Inferior parietal cortex (tissue), 1 donor: Measurements from ENCODE around the gene METTL5.
"Not testable (repeated sequence)": the region's sequence is repeated elsewhere in the genome, so short reads cannot be mapped to it uniquely, and the experiment has no call there.

Source experiments
- DNase-seq: peaks from one replicate; pipeline ENCODE4 v3.0.0-alpha.2; 2016; ENCODE audit errors: extremely low spot score

Gene METTL5

DNA sequence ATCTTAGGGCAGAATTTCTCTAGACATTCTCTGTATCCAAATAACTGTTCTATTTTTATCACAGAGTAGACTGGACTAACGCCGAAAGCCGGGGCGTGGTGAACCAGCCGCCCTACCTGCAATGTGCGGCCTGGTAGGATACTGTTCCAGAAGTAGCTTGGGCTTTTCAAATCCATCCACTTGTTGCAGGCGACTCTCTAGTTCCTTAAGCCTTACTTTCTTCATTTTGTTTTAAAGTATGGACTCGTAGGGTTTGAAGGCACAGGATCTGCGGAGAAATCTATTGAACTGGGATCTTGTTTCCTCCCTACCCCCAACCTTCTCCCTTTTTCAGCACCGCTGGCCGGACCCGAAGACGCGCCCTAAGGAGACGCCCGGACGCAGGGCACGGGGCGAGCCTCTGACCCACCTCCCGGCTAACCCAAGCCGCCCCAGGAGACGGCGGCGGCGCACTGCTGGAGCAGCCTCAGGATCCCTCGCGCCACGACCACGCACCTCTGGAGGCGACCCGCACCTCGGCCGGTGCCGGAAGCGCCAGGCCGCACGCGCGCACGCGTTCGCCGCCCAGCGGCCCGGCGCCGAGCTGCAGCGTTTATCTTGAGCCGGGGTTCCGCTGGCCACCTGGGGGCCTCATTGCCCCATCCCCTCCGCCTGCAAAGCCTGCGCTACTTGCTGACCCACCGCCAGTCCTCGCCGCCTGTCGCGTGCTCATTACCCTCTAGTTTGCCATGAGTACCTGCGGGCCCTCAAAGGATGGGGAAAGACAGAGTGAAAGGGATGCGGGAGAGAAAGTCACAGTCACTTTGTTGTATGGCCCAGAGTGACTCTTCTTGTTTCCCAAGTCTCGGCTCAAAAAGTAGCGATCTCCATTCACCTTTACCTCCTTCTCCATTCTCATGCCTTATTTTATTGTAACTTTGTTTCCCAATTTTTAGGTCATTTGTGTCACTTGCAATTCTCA, at the start of gene METTL5:
TSS of gene METTL5 (minus strand) at position 533 of the 961 bp plus-strand sequence. CDS start at position 225, 308 bp downstream.
- DNase-seq = peak; percentile 83

DNA sequence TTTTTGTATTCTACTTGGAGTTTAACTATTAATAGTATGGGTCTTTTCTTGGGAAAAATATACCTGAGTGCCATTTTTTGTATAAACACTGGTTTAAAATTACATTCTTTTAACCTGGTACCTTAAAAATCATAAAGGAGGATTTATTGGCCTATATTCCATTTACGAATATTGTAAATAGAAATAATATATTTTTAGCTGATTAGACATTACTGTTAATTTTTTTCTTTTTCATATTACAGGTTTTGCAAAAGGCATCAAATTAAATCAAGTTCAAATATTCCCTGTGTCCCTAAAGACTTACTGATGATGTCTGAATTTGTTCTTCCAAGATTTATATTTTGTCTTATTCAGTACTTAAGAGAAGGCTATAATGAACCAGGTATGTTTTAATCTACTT, 47.3 kb upstream of the METTL5 start:
- DNase-seq = no peak

DNA sequence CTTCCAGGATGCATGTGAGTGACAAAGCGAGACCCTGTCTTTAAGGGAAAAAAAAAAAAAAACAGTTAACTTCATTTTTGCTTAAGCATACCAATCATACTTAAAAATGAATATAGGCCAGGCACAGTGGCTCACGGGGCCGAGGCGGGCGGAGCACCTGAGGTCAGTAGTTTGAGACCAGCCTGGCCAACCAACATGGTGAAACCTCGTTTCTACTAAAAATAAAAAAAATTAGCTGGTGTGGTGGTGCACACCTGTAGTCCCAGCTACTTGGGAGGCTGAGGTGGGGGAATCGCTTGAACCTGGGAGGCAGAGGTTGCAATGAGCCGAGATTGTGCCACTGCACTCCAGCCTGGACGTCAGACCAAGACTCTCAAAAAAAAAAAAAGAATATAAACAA, 46.7 kb upstream of the METTL5 start:
- DNase-seq = not testable (repeated sequence)

DNA sequence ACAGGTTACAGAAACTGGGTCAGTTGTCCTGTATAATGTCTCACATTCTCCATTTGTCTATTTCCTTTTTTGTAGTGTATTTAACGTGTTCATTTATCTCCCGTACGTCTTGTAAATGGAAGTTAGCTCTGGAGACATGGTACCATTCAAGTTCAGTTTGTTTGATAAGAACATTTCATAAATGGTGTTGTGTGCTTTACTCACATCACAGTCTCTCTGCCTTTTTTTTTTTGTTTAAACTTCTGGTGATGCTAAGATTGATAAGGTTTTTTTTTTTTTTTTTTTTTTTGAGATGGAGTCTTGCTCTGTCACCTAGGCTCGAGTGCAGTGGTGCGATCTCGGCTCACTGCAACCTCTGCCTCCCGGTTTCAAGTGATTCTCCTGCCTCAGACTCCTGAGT, 44.2 kb upstream of the METTL5 start:
- DNase-seq = no peak

DNA sequence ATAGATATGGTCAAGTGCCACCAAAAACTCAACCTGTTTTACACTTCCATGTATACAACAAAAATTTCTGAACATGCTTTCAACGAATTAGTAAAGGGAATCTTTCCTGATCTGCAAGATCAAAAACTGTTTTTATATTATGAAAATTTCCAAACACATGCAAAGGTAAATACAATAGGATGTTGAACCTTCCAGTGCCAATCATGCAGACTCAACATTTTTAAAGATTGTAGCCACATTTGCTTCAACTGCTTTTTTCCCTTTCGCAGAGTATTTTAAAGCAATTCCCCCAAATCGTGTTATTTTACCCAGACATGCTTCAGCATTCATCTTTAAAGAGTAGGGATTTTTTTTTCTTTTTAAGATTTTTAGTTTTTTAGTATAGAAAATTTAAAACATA, 42.9 kb upstream of the METTL5 start:
- DNase-seq = no peak

DNA sequence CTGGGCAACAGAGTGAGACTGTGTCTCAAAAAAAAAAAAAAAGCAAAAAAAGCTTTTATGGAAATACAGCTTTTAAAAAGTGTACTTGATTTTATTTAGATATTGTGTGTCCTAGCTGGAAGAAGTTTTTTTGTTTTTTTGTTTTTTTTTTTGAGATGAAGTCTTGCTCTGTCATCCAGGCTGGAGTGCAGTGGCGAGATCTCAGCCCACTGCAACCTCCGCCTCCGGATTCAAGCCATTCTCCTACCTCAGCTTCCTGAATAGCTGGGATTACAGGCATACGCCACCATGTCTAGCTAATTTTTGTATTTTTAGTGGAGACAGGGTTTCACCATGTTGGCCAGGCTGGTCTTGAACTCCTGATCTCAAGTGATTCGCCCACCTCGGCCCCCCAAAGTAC, 41.5 kb upstream of the METTL5 start:
- not testable (repeated sequence) for DNase-seq

DNA sequence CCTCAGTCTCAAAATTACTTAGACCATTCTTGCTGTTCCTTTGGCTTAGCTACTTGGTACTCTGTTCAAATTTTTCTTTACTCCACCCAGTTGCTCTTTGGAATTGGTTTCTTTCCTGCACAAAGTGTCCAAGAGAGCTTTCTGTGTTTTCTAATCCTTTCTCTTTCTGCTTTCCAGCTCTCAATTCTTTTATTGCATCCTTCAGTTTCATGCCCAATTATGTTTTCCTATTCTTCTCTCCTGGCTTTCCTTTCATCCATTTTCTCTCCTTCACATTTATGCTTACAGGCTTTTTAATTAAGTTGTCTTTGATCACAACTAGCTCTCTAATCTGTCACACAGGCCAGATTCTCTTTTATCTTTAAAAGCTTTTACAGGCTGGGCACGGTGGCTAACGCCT, 40.8 kb upstream of the METTL5 start:
- no peak for DNase-seq

DNA sequence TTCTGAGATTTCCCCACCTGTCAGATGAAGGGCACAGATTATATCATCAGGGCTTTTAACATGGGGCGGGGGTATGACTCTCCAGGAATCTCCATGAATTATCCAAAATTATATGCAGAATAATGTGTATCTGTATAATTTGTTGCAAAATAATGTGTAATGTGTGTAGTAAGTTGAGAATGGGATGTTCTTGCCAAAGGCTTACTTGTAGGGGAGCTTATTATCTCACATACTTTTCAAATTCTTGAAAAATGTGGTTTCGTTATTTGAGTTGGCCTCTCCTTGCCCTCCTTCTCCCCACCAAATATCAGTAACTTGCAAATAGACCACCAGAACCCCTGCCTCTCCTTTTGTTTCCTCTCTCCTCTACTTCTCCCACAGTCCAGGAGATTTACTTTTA, 38.1 kb upstream of the METTL5 start:
- DNase-seq = no peak

DNA sequence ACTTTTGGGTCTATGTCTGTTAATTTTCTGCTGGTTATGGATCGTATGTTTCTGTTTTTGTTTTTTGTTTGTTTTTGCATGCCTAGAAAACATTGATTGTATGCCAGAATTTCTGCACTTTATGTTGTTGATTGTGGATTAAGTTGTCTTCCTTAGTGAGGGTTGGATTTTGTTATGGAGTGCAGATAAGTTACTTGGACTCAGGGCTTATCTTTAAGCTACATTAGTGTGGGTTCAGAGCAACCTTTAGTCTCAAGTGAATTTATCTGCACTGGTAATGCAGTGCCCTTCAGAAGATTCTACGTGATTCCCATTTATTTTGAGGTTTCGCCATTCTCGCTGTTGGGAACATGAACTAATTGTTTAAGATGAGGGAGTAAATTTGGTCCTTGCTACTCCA, 35.4 kb upstream of the METTL5 start:
- DNase-seq = no peak

DNA sequence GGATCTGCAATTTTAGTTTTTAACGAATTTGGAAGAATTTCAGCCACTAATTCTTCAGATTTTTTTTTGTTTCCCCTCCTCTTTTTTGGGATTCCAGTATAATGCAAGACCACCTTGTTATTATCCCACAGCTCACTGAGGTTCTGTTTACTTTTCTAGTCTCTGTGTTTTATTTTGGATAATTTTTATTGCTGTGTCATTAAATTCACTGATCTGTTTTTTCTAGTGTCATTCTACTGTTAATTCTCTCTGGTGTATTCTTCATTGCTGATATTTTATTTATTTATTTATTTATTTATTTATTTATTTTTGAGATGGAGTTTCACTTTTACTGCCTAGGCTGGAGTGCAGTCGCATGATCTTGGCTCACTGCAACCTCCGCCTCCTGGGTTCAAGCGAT, 34.7 kb upstream of the METTL5 start:
- no peak for DNase-seq

DNA sequence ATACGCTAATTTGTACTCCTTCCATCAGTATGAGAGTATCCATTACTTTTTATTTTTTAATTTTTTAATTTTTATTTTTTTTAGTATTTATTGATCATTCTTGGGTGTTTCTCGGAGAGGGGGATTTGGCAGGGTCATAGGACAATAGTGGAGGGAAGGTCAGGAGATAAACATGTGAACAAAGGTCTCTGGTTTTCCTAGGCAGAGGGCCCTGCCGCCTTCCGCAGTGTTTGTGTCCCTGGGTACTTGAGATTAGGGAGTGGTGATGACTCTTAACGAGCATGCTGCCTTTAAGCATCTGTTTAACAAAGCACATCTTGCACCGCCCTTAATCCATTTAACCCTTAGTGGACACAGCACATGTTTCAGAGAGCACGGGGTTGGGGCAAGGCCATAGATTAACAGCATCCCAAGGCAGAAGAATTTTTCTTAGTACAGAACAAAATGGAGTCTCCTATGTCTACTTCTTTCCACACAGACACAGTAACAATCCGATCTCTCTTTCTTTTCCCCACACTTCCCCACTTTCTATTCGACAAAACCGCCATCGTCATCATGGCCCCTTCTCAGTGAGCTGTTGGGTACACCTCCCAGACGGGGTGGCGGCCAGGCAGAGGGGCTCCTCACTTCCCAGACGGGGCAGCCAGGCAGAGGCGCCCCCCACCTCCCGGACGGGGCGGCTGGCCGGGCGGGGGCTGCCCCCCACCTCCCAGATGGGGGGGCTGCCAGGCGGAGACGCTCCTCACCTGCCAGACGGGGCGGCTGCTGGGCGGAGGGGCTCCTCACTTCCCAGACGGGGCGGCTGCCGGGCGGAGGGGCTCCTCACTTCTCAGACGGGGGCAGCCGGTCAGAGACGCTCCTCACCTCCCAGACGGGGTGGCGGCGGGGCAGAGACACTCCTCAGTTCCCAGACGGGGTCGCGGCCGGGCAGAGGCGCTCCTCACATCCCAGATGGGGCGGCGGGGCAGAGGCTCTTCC, 30.9 kb upstream of the METTL5 start:
- not testable (repeated sequence) for DNase-seq

DNA sequence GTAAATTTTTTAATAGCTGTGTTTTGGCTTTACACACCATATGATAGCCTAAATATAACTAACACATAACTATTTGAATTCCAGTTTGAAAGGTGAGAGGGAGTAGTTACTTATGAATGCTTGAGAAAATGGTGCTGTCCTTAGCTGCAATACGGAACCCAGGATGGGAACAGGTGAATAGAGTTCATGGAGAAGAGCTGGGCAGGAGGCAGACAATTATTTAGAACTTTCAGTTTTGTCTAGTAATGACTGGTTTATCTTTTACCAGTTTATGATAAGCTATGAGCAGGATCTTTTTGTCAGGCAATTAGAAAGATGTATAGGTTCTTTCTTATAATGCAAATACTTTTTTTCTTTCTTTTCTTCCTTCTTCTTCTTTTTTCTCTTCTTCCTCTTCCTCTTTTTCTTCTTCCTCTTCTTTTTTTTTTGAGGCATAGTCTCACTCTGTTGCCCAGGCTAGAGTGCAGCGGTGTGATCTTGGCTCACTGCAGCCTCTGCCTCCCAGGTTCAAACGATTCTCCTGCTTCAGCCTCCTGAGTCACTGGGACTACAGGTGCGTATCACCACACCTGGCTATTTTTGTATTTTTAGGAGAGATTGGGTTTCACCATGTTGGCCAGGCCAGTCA, 28.4 kb upstream of the METTL5 start:
- no peak for DNase-seq

DNA sequence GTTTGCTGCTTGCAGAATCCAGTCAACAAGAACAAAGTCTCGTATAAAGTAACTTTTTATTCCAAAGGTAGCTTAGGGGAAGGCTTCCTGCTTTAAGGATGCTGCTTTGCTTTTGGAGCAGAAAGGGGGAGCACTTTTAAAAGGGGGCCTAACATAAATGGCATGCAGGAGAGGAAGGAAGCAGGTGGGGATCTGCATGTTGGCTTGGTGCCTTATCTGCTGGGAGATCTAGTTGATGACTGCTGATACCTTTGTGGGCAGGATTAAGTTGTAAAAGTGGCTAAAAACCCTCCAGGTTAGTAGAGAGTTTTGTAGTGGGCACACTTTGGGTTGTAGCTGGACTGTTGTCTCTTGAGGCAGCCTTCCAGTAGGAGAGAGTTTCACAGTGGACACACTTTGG, 25.0 kb upstream of the METTL5 start:
- no peak for DNase-seq

DNA sequence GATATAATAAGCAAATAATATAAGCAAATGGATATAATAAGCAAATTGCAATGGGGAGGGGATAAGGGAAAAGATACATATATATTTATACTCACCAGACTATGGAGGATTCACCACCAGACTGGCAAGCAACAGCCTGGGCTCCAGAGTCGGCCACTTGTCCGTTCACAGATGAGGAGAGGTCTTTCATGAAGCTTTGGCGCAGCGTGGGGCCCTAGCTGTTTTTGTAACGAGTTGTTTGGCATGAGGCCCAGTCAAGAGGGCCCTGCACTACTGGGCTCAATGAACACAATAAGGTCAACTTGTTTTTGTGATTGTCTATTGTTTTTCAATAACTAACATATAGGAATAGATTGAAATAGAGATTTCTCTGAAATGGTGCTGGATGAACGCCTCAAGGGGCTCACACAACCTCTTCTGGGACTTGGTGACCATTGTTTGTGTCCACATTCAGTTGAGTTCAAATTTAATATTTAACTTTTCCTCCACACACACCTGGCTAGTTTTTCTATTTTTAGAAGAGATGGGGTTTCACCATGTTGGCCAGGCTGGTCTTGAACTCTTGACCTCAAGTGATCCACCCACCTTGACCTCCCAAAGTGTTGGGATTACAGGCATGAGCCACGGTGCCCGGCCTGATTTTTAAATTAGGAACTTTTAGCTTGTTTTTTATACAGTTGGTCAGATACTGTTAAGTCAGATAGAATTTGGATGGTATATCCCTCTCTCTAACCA, 24.4 kb upstream of the METTL5 start:
- DNase-seq = not testable (repeated sequence)

DNA sequence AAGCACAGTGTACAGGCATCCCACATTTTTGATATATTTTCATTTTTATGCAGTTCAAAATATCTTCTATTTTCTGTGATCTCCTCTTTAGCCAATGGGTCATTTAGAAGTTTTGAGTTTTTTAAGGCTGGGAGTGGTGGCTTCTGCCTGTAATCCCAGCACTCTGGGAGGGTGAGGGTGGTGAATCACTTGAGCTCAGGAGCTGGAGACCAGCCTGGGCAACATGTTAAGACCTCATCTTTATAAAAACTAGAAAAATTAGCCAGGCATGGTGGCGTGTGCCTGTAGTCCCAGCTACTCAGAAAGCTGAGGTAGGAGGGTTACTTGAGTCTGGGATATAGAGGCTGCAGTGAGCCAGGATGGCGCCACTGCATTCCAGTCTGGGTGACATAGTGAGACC, 20.3 kb upstream of the METTL5 start:
- no peak for DNase-seq

DNA sequence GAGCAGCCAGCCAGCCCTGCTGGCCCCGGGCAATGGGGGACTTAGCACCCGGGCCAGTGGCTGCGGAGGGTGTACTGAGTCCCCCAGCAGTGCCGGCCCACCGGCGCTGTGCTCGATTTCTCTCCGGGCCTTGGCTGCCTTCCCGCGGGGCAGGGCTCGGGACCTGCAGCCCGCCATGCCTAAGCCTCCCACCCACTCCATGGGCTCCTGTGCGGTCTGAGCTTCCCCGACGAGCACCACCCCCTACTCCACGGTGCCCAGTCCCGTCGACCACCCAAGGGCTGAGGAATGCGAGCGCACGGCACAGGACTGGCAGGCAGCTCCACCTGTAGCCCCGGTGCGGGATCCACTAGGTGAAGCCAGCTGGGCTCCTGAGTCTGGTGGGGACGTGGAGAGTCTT, 16.9 kb upstream of the METTL5 start:
- DNase-seq = not testable (repeated sequence)

DNA sequence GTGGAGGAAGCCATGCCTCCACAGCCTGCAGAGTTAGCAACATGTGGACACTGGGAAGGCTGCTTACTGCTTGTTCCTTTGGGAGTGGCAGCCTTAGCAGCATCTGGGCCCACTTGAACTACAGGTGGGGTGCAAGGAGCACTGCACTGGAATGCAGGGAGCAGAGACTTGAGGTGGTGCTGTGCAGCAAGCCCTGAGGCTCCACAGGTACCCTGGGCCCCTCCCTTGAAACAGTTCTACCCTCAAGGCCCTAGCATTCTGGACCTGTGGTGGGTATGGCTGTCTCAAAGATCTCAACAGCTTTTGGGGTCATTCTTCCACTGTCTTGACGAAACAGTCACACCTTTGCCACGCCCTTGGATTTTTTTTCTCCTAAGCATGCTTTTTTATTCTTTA, 16.0 kb upstream of the METTL5 start:
- no peak for DNase-seq

DNA sequence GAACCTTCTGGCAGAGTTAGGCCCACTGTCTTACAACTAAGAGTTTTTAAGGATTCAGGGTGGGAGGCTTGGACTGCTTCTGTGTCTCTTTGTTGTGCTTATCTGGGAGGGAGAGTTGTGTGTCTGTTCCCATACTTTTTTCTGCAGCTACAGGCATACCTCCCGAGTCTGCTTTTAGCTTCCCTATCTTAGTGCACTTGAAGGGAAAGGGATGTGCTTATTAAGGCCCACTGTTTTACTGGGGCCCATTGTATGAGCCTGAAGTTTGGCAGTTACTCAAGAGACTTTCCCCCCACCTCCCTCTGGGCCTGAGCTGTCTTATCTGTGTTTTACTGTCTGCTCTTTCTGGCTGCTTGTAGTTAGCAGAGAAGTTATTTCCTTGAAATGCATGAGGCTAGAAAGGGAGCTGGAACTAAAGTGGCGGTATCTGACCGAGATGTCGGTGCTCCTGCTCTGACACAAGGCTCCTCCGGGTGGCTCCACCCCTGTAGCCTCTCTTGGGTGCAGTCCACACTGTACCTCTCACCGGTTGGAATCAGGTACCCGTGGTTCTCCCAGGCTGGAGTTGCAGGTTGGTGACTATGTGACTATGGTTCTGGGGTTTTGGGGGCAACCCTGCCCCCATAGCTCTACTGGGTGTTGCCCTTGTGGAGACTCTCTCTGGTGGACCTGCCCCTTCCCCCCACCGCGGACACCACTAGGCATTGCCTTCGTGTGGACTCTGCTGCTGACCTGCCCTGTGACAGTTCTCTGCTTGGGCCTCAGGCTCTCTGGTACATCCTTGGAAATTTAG, 15.4 kb upstream of the METTL5 start:
- DNase-seq = peak; percentile 34

DNA sequence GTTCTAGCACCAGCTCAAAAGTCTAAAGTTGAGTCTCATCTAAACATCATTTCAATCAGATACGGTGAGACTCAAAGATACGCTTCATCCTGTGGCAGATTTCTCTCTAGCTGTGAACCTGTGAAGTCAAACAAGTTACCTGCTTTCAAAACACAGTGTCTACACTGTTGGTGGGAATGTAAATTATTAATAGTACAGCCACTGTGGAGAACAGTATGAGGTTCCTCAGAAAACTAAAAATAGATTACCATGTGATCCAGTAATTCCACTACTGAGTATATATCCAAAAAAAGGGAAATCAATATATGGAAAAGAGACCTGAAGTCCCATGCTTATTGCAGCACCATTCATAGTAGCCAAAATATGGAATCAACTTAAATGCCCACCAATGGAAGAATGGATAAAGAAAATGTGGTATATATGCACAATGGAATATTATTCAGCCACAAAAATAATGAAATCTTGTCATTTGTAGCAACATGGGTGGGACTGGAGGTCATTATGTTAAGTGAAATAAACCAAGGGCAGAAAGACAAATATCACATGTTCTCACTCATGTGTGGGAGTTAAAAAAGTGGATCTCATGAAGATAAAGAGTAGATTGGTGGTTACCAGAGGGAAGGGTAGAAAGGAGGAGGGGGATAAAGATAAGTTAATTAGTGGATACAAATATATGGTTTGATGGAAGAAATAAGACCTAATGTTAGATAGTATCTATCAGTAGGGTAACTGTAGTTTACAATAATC, 14.2 kb upstream of the METTL5 start:
- DNase-seq = no peak

DNA sequence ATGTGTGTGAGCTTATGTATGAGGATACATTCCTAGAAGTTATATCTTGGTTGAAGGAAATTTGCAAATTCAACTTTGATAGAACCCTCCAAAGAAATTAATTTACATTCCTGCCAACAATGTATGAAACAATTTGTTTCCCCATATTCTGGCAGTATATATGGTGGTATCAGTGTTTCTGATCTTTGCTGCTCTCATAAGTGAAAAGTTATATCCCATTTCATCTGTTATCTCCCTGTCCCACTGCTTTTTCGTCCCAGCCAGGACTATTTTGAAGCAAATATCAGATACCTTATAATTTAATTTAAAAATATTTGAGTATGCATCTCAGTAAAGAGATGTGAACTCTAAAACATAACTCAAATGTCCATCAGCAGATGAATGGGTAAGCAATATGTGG, 9.7 kb upstream of the METTL5 start:
- DNase-seq = no peak
